SK-N-SH (cell line): ENCODE measurements around the gene AUTS2. TPM values are rescaled to one million over a fixed set of nuclear protein-coding genes. Genes with fewer than 3 reads are reported as not detected.

Experiments
- CTCF ChIA-PET: fragments of 300-600, 350-600 bp; formaldehyde crosslinking; extraction: SDS; loops from one replicate; lab custom pipeline; 2021; lab: Yijun Ruan, JAX
- POLR2A ChIA-PET: fragments of 350-600 bp; sonication (Branson Sonifier 250); formaldehyde crosslinking; extraction: SDS; loops from one replicate; lab custom pipeline; 2020; ENCODE audit warnings: antibody characterized with exemption, inconsistent platforms; lab: Yijun Ruan, JAX
- DNase-seq: peaks from one replicate; pipeline ENCODE4 v3.0.0; 2012
- H2AFZ ChIP-seq: fragments of 200-600 bp; sonication (generic); 2 replicates; pipeline ENCODE4 v1.8.1; 2016; ENCODE audit warnings: antibody characterized with exemption, mild to moderate bottlenecking, low read depth
- H3F3A ChIP-seq: fragments of 200-600 bp; sonication (generic); replicated peaks from 2 replicates; pipeline ENCODE3; 2016; ENCODE audit warnings: antibody characterized with exemption, mild to moderate bottlenecking; ENCODE audit not compliant: insufficient read depth
- H3K27ac ChIP-seq, 2 experiments: fragments of 200-500 bp in 1 of 2; fragments of 200-600 bp in 1 of 2; sonication (Bioruptor generic) in 1 of 2; sonication (generic), shearing (Covaris generic) in 1 of 2; 2 replicates each; pipeline versions ENCODE4 v1.5.1 to v1.6.1; 2014 to 2016; ENCODE audit warnings: low read depth in 2 of 2, inconsistent platforms in 1 of 2, low read length in 1 of 2, mild to moderate bottlenecking in 1 of 2, mixed read lengths in 1 of 2
- H3K27me3 ChIP-seq: fragments of 200-600 bp; sonication (generic), shearing (Covaris generic); 2 replicates; pipeline ENCODE4 v1.6.1; 2016; ENCODE audit warnings: mixed run types; ENCODE audit not compliant: insufficient read depth
- H3K36me3 ChIP-seq, 2 experiments: fragments of 200-500 bp in 1 of 2; fragments of 200-600 bp in 1 of 2; sonication (Bioruptor generic) in 1 of 2; sonication (generic) in 1 of 2; replicated peaks in 1 of 2; 2 replicates each; pipeline versions ENCODE3 to v1.5.1; 2014 to 2016; ENCODE audit warnings: low read length in 1 of 2, mild to moderate bottlenecking in 1 of 2; ENCODE audit not compliant: insufficient read depth in 2 of 2, control insufficient read depth in 1 of 2
- H3K4me1 ChIP-seq, 2 experiments: fragments of 200-500 bp in 1 of 2; fragments of 200-600 bp in 1 of 2; sonication (Bioruptor generic) in 1 of 2; sonication (generic), shearing (Covaris generic) in 1 of 2; 2 replicates each; pipeline versions ENCODE4 v1.5.1 to v1.6.1; 2014 to 2016; ENCODE audit warnings: low read depth in 1 of 2, low read length in 1 of 2, mixed run types in 1 of 2; ENCODE audit not compliant: insufficient read depth in 2 of 2, control insufficient read depth in 1 of 2
- H3K4me2 ChIP-seq: fragments of 200-600 bp; sonication (generic), shearing (Covaris generic); 2 replicates; pipeline ENCODE4 v1.6.1; 2017; ENCODE audit warnings: mixed run types
- H3K4me3 ChIP-seq, 2 experiments: fragments of 200-500 bp in 1 of 2; fragments of 200-600 bp in 1 of 2; sonication (Bioruptor generic) in 1 of 2; sonication (generic), shearing (Covaris generic) in 1 of 2; 2 replicates each; pipeline versions ENCODE4 v1.5.1 to v1.8.1; 2014 to 2016; ENCODE audit warnings: low read depth in 2 of 2, inconsistent platforms in 1 of 2, low read length in 1 of 2, mild to moderate bottlenecking in 1 of 2, mixed read lengths in 1 of 2, moderate library complexity in 1 of 2
- H3K79me2 ChIP-seq: fragments of 200-600 bp; sonication (generic); 2 replicates; pipeline ENCODE4 v1.8.1; 2017; ENCODE audit warnings: mild to moderate bottlenecking; ENCODE audit not compliant: insufficient read depth
- H3K9ac ChIP-seq: fragments of 200-600 bp; sonication (generic); 2 replicates; pipeline ENCODE4 v1.6.1; 2017; ENCODE audit warnings: mixed run types
- H3K9me2 ChIP-seq: fragments of 200-600 bp; sonication (generic); 2 replicates; pipeline ENCODE4 v1.6.1; 2017; ENCODE audit warnings: mixed run types
- H3K9me3 ChIP-seq: fragments of 200-600 bp; sonication (generic); 2 replicates; pipeline ENCODE4 v1.6.1; 2017; ENCODE audit warnings: mixed run types, mild to moderate bottlenecking, moderate library complexity
- H4K20me1 ChIP-seq: fragments of 200-600 bp; sonication (generic); 2 replicates; pipeline ENCODE4 v1.6.1; 2017; ENCODE audit warnings: mild to moderate bottlenecking, mixed run types; ENCODE audit not compliant: insufficient read depth
- CHD2 ChIP-seq: fragments of 150-350 bp; IDR thresholded peaks from 2 replicates; pipeline ENCODE4 v1.6.1; 2018; ENCODE audit warnings: low read length; ENCODE audit not compliant: partially characterized antibody
- FOSL2 ChIP-seq: IDR thresholded peaks from 2 replicates; pipeline ENCODE4 v1.4.0; 2012; ENCODE audit warnings: low read depth, mild to moderate bottlenecking, moderate library complexity, borderline replicate concordance
- GABPA ChIP-seq: IDR thresholded peaks from 2 replicates; pipeline ENCODE4 v1.4.0; 2012; ENCODE audit warnings: low read depth, mild to moderate bottlenecking
- GATA2 ChIP-seq: sonication (generic); formaldehyde crosslinking; IDR thresholded peaks from 2 replicates; pipeline ENCODE4 v1.5.0; 2020; ENCODE audit warnings: mild to moderate bottlenecking, missing genetic modification reagents
- JUND ChIP-seq: IDR thresholded peaks from 2 replicates; pipeline ENCODE4 v1.4.0; 2012
- MXI1 ChIP-seq: IDR thresholded peaks from 2 replicates; pipeline ENCODE4 v1.6.1; 2012; ENCODE audit warnings: mild to moderate bottlenecking, low read depth, low read length, improper control_type of control experiment
- POLR2AphosphoS5 ChIP-seq: IDR thresholded peaks from 2 replicates; pipeline ENCODE4 v1.6.1; 2012; ENCODE audit warnings: low read depth, low read length
- RCOR1 ChIP-seq: fragments of 150-350 bp; IDR thresholded peaks from 2 replicates; pipeline ENCODE4 v1.6.1; 2017; ENCODE audit warnings: antibody characterized with exemption, low read length
- RFX5 ChIP-seq: IDR thresholded peaks from 2 replicates; pipeline ENCODE4 v1.6.1; 2012; ENCODE audit warnings: mild to moderate bottlenecking, improper control_type of control experiment, low read length
- RXRA ChIP-seq: IDR thresholded peaks from 2 replicates; pipeline ENCODE4 v1.4.0; 2012; ENCODE audit warnings: low read depth, mild to moderate bottlenecking, borderline replicate concordance
- SIN3A ChIP-seq: IDR thresholded peaks from 2 replicates; pipeline ENCODE4 v1.6.1; 2012; ENCODE audit warnings: low read depth, mild to moderate bottlenecking, low read length, moderate library complexity, borderline replicate concordance
- SMC3 ChIP-seq: IDR thresholded peaks from 2 replicates; pipeline ENCODE4 v1.6.1; 2012; ENCODE audit warnings: low read depth, low read length, improper control_type of control experiment
- TAF1 ChIP-seq: IDR thresholded peaks from 2 replicates; pipeline ENCODE4 v1.6.1; 2012; ENCODE audit warnings: low read depth, mild to moderate bottlenecking, low read length, moderate library complexity, borderline replicate concordance
- TCF12 ChIP-seq: IDR thresholded peaks from 2 replicates; pipeline ENCODE4 v1.4.0; 2012
- TEAD4 ChIP-seq: IDR thresholded peaks from 2 replicates; pipeline ENCODE4 v1.4.0; 2012; ENCODE audit warnings: mild to moderate bottlenecking, borderline replicate concordance; ENCODE audit not compliant: insufficient read depth
- WGBS: methylation state at CpG from one replicate; pipeline ENCODE4 v1.1.6; 2017; ENCODE audit warnings: low lambda C conversion rate; 5-methylcytosine and 5-hydroxymethylcytosine counted together
- polyA plus RNA-seq, 3 experiments: library from polyadenylated mRNA; depleted of rRNA; stranded (reverse); fragments of >200 nt; gene quantifications; 2 replicates each; pipeline ENCODE4 v1.2.3, GENCODE V29; 2012
- TF ChIP-seq, protein P1 (sequence below): fragments of 150-350 bp; IDR thresholded peaks from 2 replicates; pipeline ENCODE4 v1.6.1; 2017; ENCODE audit warnings: antibody characterized with exemption, low read length, low read depth, borderline replicate concordance

Gene AUTS2
- polyA plus RNA-seq, 1 of the 3 experiments (the other 2 are of a cell fraction), result 15.6 TPM

DNA sequence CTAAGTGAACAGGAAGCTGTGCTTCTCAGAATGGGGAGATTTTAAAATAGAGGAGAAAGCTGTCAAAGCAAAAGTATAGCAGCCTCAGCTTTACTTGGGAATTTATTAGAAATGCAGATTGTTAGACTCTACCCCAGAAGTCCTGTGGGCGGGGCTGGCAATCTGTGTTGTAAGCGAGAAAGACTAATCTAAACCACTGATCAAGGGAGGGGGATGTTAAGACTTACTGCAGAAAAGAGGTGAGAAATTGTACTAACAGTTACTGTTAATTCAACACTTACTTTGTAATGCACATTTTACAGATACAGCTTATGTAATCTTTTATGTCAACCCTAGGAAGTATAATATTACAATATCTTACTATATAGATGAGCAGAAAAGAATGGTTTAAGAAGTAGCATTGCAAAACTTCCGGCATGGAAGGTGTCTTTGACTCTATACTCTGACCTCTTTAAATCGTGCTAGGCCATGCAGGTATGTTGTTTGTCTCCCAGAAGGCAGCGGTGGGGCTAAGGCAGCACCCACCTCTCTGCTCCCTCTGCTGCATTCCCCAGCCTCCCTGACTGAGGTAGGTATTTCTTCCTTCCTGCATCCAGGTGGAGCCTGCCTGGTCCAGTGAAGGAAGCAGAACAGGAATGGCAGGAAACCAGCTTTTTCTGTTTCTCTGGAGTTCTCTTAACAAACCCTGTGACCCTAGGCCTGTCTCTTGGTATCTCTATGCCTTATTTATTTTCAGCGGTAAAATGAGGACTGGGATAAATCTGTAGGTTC lies 462.2 kb downstream of the AUTS2 start:
- Histone ChIP-seq H3K27me3 (no peaks in the 10 kb centered on the region), H4K20me1 (no peaks in the 10 kb centered on the region; the same call in 1 of the 2 replicates), H3K9me3 (no peaks in the 10 kb centered on the region), H3K9ac (no peak overlapping the region), H3K36me3 (no peaks in the 10 kb centered on the region), H3K9me2 (no peaks in the 10 kb centered on the region), H3F3A (no peaks in the 10 kb centered on the region), H3K4me1 (peaks cover 0 to 14% of the 10 kb centered on the region in 2 experiments; a peak in 2 of 4 replicates), H3K4me2 (no peak overlapping the region), H2AFZ (no peak overlapping the region), H3K79me2 (no peaks in the 10 kb centered on the region), H3K27ac (peak overlapping the region in 1 of 2 experiments; percentile 43; a peak in 1 of 4 replicates), H3K4me3 (no peak overlapping the region)
- DNase-seq, result no peak
- 79% methylated on average over 6 of the region's 6 CpGs for WGBS
- ChIA-PET POLR2A (no interaction called here), CTCF (interaction anchor here (0.7 to 4.2 kb wide), 8 partner anchors 9 to 638 kb away, joined by 3 to 16 read pairs (median 3); no protein-coding TSS in a partner anchor)
- TF ChIP-seq SIN3A, result no peak
- TF ChIP-seq RXRA, result no peak
- no peak for TF ChIP-seq SMC3
- TF ChIP-seq TAF1, result no peak
- TF ChIP-seq GABPA, result no peak
- TF ChIP-seq JUND, result no peak
- TF ChIP-seq RCOR1, result no peak
- no peak for TF ChIP-seq RFX5
- no peak for TF ChIP-seq TCF12
- no peak for TF ChIP-seq POLR2AphosphoS5
- no peak for TF ChIP-seq TEAD4
- TF ChIP-seq GATA2 (CRISPR knock-in tag), result no peak

DNA sequence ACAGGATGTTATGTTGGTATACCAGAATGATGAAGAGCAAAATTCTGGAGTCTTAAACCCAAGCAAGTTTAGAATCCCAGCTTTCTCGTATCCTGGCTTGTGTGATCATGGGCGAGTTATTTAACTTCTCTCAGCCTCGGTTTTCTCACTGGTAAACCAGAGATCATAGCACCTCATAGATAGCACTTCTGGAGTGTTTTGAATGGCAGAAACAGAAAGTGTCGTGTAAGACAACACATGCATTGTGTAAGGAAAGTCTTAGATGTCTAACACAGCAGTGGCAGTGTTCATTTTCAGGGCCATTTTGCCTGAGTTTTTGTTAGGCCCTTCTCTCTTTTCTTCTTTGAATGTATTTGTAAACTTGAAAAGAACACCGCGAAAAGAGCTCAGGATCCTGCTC lies 465.1 kb downstream of the AUTS2 start:
- WGBS, result 90% methylated on average over 6 of the region's 6 CpGs
- DNase-seq, result no peak
- CTCF ChIA-PET, result interaction anchor here (0.6 to 1.1 kb wide), 4 partner anchors 12 to 130 kb away, joined by 3 to 4 read pairs (median 4); no protein-coding TSS in a partner anchor

More for the DNA sequence above, 465.1 kb downstream of the AUTS2 start:
- Histone ChIP-seq H3K36me3 (no peaks in the 10 kb centered on the region), H3F3A (no peaks in the 10 kb centered on the region), H4K20me1 (no peaks in the 10 kb centered on the region), H3K9me3 (no peaks in the 10 kb centered on the region), H3K27ac (no peak overlapping the region), H3K27me3 (no peaks in the 10 kb centered on the region), H3K4me3 (no peak overlapping the region), H3K79me2 (no peaks in the 10 kb centered on the region), H3K4me1 (peaks cover 0 to 14% of the 10 kb centered on the region in 2 experiments; a peak in 2 of 4 replicates), H3K9ac (no peak overlapping the region), H3K4me2 (no peak overlapping the region), H2AFZ (no peak overlapping the region), H3K9me2 (no peaks in the 10 kb centered on the region)
- TF ChIP-seq CHD2, result no peak
- no peak for TF ChIP-seq GATA2 (CRISPR knock-in tag)
- TF ChIP-seq FOSL2, result no peak
- TF ChIP-seq MXI1, result no peak
- TF ChIP-seq, protein P1, sequence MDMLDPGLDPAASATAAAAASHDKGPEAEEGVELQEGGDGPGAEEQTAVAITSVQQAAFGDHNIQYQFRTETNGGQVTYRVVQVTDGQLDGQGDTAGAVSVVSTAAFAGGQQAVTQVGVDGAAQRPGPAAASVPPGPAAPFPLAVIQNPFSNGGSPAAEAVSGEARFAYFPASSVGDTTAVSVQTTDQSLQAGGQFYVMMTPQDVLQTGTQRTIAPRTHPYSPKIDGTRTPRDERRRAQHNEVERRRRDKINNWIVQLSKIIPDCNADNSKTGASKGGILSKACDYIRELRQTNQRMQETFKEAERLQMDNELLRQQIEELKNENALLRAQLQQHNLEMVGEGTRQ, result no peak
- TF ChIP-seq JUND, result no peak
- POLR2A ChIA-PET, result no interaction called here
